ENCODE measurements around the gene MAT1A. TPM values are rescaled to one million over a fixed set of nuclear protein-coding genes. Genes with fewer than 3 reads are reported as not detected.

Gene MAT1A
- total RNA-seq, 1 experiment from 2014 or later = 2.1 TPM

- no peak overlapping the region for H2BK15ac ChIP-seq (ENCODE audit: low read depth, low read length)
- H3K4me1 ChIP-seq (ENCODE audit: insufficient read depth, low read length) = peaks cover under 1% of the 10 kb centered on the region; the same call in 1 of the 2 replicates
- WGBS (ENCODE audit: extremely low coverage, insufficient read length, low lambda C conversion rate) = no CpG with 5 or more reads among the region's 5 CpGs
- no peak overlapping the region for H3K27ac ChIP-seq (ENCODE audit: insufficient read length, low read depth, low read length)
- no peak for DNase-seq
- no peak overlapping the region for H2BK12ac ChIP-seq (ENCODE audit: insufficient read length, low read depth, low read length)
- Mint-ChIP-seq H3K27ac (no peak overlapping the region), H3K36me3 (ENCODE audit: insufficient read depth in 1 of 3, low read depth in 3 of 3) (peaks cover 0 to 4% (median 2%) of the 10 kb centered on the region in 3 experiments; a peak in 2 of 7 replicates), H3K4me3 (no peak overlapping the region), H3K27me3 (ENCODE audit: low read depth) (peaks cover 8% of the 10 kb centered on the region), H3K4me1 (peaks cover 6 to 10% of the 10 kb centered on the region in 2 experiments), H3K9me3 (peaks cover 0 to 14% of the 10 kb centered on the region in 2 experiments; a peak in 3 of 5 replicates)
- H3K4me2 ChIP-seq (ENCODE audit: insufficient read depth, insufficient read length, low read length) = no peak overlapping the region
- no peak for TF ChIP-seq CTCF (conservative IDR thresholded peaks at IDR 0.05)
- H3K79me1 ChIP-seq (ENCODE audit: insufficient read depth, low read depth, low read length, poor library complexity, severe bottlenecking) = no peaks in the 10 kb centered on the region
- H3K9ac ChIP-seq (ENCODE audit: extremely low read depth, insufficient read length, low read length) = no peak overlapping the region
- no peak overlapping the region for H2BK120ac ChIP-seq (ENCODE audit: low read depth, low read length, poor library complexity, severe bottlenecking)
- H3K79me2 ChIP-seq (ENCODE audit: insufficient read depth, low read length) = no peaks in the 10 kb centered on the region
- H4K5ac ChIP-seq (ENCODE audit: insufficient read length, low read depth, low read length) = no peak overlapping the region
- no peak overlapping the region for H2AFZ ChIP-seq (ENCODE audit: low read length)
- H3K27me3 ChIP-seq (ENCODE audit: insufficient read depth, low read length) = no peaks in the 10 kb centered on the region
- no peak overlapping the region for H2BK20ac ChIP-seq (ENCODE audit: low read depth, low read length, poor library complexity, severe bottlenecking)
- H3K23ac ChIP-seq (ENCODE audit: insufficient read length, low read depth, low read length) = no peak overlapping the region
- no peaks in the 10 kb centered on the region for H4K20me1 ChIP-seq (ENCODE audit: control insufficient read depth, insufficient read depth, insufficient read length)
- H3K9me3 ChIP-seq (ENCODE audit: control insufficient read depth, low read depth, low read length) = no peaks in the 10 kb centered on the region
- H2BK5ac ChIP-seq (ENCODE audit: insufficient read length, low read length) = no peak overlapping the region
- H3K18ac ChIP-seq (ENCODE audit: insufficient read length, low read depth, low read length) = no peak overlapping the region
- H3K23me2 ChIP-seq (ENCODE audit: insufficient read length, low read depth, low read length, poor library complexity, severe bottlenecking) = no peaks in the 10 kb centered on the region
- H3K4ac ChIP-seq (ENCODE audit: low read depth, low read length) = no peak overlapping the region
- H3K56ac ChIP-seq (ENCODE audit: insufficient read length, low read depth, low read length) = no peak overlapping the region
- H3K14ac ChIP-seq (ENCODE audit: insufficient read depth, low read length) = no peak overlapping the region
- no peak overlapping the region for H3T11ph ChIP-seq (ENCODE audit: low read length)
- H2AK5ac ChIP-seq (ENCODE audit: insufficient read length, low read length) = no peak overlapping the region
- no peak overlapping the region for H4K91ac ChIP-seq (ENCODE audit: insufficient read length, low read depth, low read length)
- no peak overlapping the region for H4K8ac ChIP-seq (replicated peaks; ENCODE audit: insufficient read length, low read depth, low read length)
Observed at GRCh38 chr10:80271416-80271815, 18.0 kb downstream of the MAT1A start.

All from H9 (cell line).